WTC11 (cell line): ENCODE data around the gene NXN. TPM values are rescaled to one million over a fixed set of nuclear protein-coding genes. Genes with fewer than 3 reads are reported as not detected.
A peak's percentile ranks its signal among the peaks of the same experiment; 100 is the strongest.
"Not testable (repeated sequence)": the region's sequence is repeated elsewhere in the genome, so short reads cannot be mapped to it uniquely, and the experiment has no call there.

Experiments
- ATAC-seq: fragments of 200-7000 bp; cut with Tn5 transposase; 2 replicates; pipeline ENCODE4 v1.10.0; 2021; ENCODE audit warnings: mild to moderate bottlenecking, moderate library complexity
- CTCF ChIA-PET: fragments of 300-600 bp; sonication (Branson Sonifier 250); formaldehyde crosslinking; loops from one replicate; lab custom pipeline; 2021; ENCODE audit warnings: antibody characterized with exemption; lab: Charles Lee
- POLR2A ChIA-PET: fragments of 350-600 bp; sonication (Branson Sonifier 250); formaldehyde crosslinking; loops from one replicate; lab custom pipeline; 2021; ENCODE audit warnings: antibody characterized with exemption; lab: Charles Lee
- DNase-seq: peaks from one replicate; pipeline ENCODE4 v3.0.0; 2021; ENCODE audit warnings: low spot score
- H3K27ac Mint-ChIP-seq: 2 replicates; pipeline ENCODE4 v1.8.0; 2021; ENCODE audit warnings: mixed read lengths
- H3K27me3 Mint-ChIP-seq: 2 replicates; pipeline ENCODE4 v1.8.0; 2021; ENCODE audit warnings: low read depth, mild to moderate bottlenecking, moderate library complexity, mixed read lengths
- H3K36me3 Mint-ChIP-seq: 2 replicates; pipeline ENCODE4 v1.8.0; 2021; ENCODE audit warnings: mixed read lengths
- H3K4me1 Mint-ChIP-seq: 2 replicates; pipeline ENCODE4 v1.8.0; 2022; ENCODE audit warnings: mixed read lengths
- H3K4me3 Mint-ChIP-seq: 2 replicates; pipeline ENCODE4 v1.8.0; 2021; ENCODE audit warnings: mild to moderate bottlenecking, moderate library complexity, mixed read lengths
- H3K9me3 Mint-ChIP-seq: 2 replicates; pipeline ENCODE4 v1.8.0; 2021; ENCODE audit warnings: mixed read lengths
- E2F5 ChIP-seq: sonication (generic); formaldehyde crosslinking; IDR thresholded peaks from 2 replicates; pipeline ENCODE4 v1.8.1; 2022; ENCODE audit warnings: mild to moderate bottlenecking, moderate library complexity, missing genetic modification reagents
- FOXP1 ChIP-seq: sonication (generic); formaldehyde crosslinking; IDR thresholded peaks from 2 replicates; pipeline ENCODE4 v1.8.0; 2022; ENCODE audit warnings: missing genetic modification reagents, mild to moderate bottlenecking, moderate library complexity, borderline replicate concordance
- GRHL2 ChIP-seq: fragments of 250-450 bp; sonication (Bioruptor Pico); IDR thresholded peaks from 2 replicates; pipeline ENCODE4 v1.8.0; 2022; ENCODE audit warnings: mild to moderate bottlenecking, moderate library complexity; ENCODE audit not compliant: insufficient replicate concordance, severe bottlenecking
- NR1H2 ChIP-seq: sonication (generic); formaldehyde crosslinking; IDR thresholded peaks from 2 replicates; pipeline ENCODE4 v1.9.0; 2021; ENCODE audit warnings: mild to moderate bottlenecking, moderate library complexity, missing genetic modification reagents
- NR2C2 ChIP-seq: sonication (generic); formaldehyde crosslinking; IDR thresholded peaks from 2 replicates; pipeline ENCODE4 v1.8.0; 2022; ENCODE audit warnings: mild to moderate bottlenecking, missing genetic modification reagents
- PRDM15 ChIP-seq: sonication (generic); formaldehyde crosslinking; IDR thresholded peaks from 2 replicates; pipeline ENCODE4 v1.8.0; 2022; ENCODE audit warnings: missing genetic modification reagents
- PRRX2 ChIP-seq: fragments of 250-450 bp; sonication (Bioruptor Pico); IDR thresholded peaks from 2 replicates; pipeline ENCODE4 v1.8.0; 2021; ENCODE audit warnings: mild to moderate bottlenecking
- STAT6 ChIP-seq: sonication (generic); formaldehyde crosslinking; conservative IDR thresholded peaks from 2 replicates; pipeline ENCODE4 v1.8.1; 2023; ENCODE audit warnings: mild to moderate bottlenecking, low read depth, missing genetic modification reagents, moderate library complexity
- TEAD4 ChIP-seq: sonication (generic); formaldehyde crosslinking; IDR thresholded peaks from 2 replicates; pipeline ENCODE4 v1.8.0; 2022; ENCODE audit warnings: mild to moderate bottlenecking, missing genetic modification reagents
- ZNF138 ChIP-seq: sonication (generic); formaldehyde crosslinking; conservative IDR thresholded peaks from 2 replicates; pipeline ENCODE4 v1.8.1; 2022; ENCODE audit warnings: mild to moderate bottlenecking, moderate library complexity, missing genetic modification reagents
- ZNF219 ChIP-seq: sonication (generic); formaldehyde crosslinking; IDR thresholded peaks from 2 replicates; pipeline ENCODE4 v1.8.0; 2023; ENCODE audit warnings: missing genetic modification reagents, mild to moderate bottlenecking, borderline replicate concordance
- ZNF281 ChIP-seq: sonication (generic); formaldehyde crosslinking; IDR thresholded peaks from 2 replicates; pipeline ENCODE4 v1.8.0; 2023; ENCODE audit warnings: mild to moderate bottlenecking, missing genetic modification reagents
- total RNA-seq: library from RNA; stranded (reverse); gene quantifications from 3 replicates; pipeline ENCODE4 v1.2.3, GENCODE V29; 2021

The NXN gene
- total RNA-seq, 1 experiment from 2014 or later = 96.8 TPM

GRCh38 chr17:907725-908124 lies 71.9 kb downstream of the NXN start:
- TF ChIP-seq NR1H2 (no peak), ZNF281 (no peak)
- TF ChIP-seq, all 79 proteins: peak for 0
- no peak for ATAC-seq
- Mint-ChIP-seq H3K4me3 (no peak overlapping the region), H3K4me1 (peaks cover 58% of the 10 kb centered on the region), H3K36me3 (no peaks in the 10 kb centered on the region), H3K9me3 (no peaks in the 10 kb centered on the region), H3K27ac (no peak overlapping the region), H3K27me3 (no peaks in the 10 kb centered on the region)
- ChIA-PET POLR2A (no interaction called here), CTCF (no interaction called here)
- no peak for DNase-seq

- ATAC-seq, H3K4me3 Mint-ChIP-seq, CTCF ChIA-PET, H3K9me3 Mint-ChIP-seq, H3K36me3 Mint-ChIP-seq, DNase-seq, H3K27me3 Mint-ChIP-seq: not testable (repeated sequence)
- POLR2A ChIA-PET = interaction anchor here (0.7 kb wide), 1 partner anchor 26 kb away, joined by 4 read pairs; no protein-coding TSS in a partner anchor
- H3K27ac Mint-ChIP-seq = 0 out of 2 replicates have a peak overlapping the region, but pooled peaks have one; percentile 60
- H3K4me1 Mint-ChIP-seq = peaks cover 63% of the 10 kb centered on the region
Observed at GRCh38 chr17:905708-906107, 73.9 kb downstream of the NXN start.

GRCh38 chr17:903691-904481 lies 75.7 kb downstream of the NXN start:
- Mint-ChIP-seq H3K4me1 (peaks cover 64% of the 10 kb centered on the region), H3K9me3 (no peaks in the 10 kb centered on the region), H3K27ac (peak overlapping the region; percentile 77), H3K27me3 (no peaks in the 10 kb centered on the region), H3K4me3 (no peak overlapping the region), H3K36me3 (no peaks in the 10 kb centered on the region)
- DNase-seq = no peak
- ChIA-PET POLR2A (no interaction called here), CTCF (interaction anchor here (1.4 to 4.8 kb wide), 2 partner anchors 24 kb away, joined by 3 to 32 read pairs; no protein-coding TSS in a partner anchor)
- no peak for TF ChIP-seq PRDM15 (CRISPR knock-in tag)
- ATAC-seq = no peak

GRCh38 chr17:902463-902862 lies 77.1 kb downstream of the NXN start:
- Mint-ChIP-seq H3K36me3 (no peaks in the 10 kb centered on the region), H3K27ac (peak overlapping the region; percentile 89; the same call in 1 of the 2 replicates), H3K9me3 (no peaks in the 10 kb centered on the region), H3K4me1 (peaks cover 71% of the 10 kb centered on the region), H3K27me3 (no peaks in the 10 kb centered on the region), H3K4me3 (no peak overlapping the region)
- POLR2A ChIA-PET = no interaction called here
- DNase-seq (no peak), ATAC-seq (peak; percentile 35; the same call in 1 of the 2 replicates)
- CTCF ChIA-PET = interaction anchor here (0.9 to 4.8 kb wide), 2 partner anchors 23 to 78 kb away, joined by 3 to 32 read pairs; no protein-coding TSS in a partner anchor
- TF ChIP-seq ZNF138 (CRISPR knock-in tag) = no peak
- TF ChIP-seq ZNF219 (CRISPR knock-in tag) = no peak
- TF ChIP-seq STAT6 = no peak
- TF ChIP-seq E2F5 (CRISPR knock-in tag) = no peak
- TF ChIP-seq FOXP1 (CRISPR knock-in tag) = no peak
- TF ChIP-seq PRRX2 (CRISPR knock-in tag) = no peak
- TF ChIP-seq GRHL2 (CRISPR knock-in tag) = no peak
- no peak for TF ChIP-seq NR2C2 (CRISPR knock-in tag)
- TF ChIP-seq TEAD4 (CRISPR knock-in tag) = no peak
- TF ChIP-seq PRDM15 (CRISPR knock-in tag) = no peak
